ENCODE results near the gene STX10.

Gene STX10

GRCh38 chr19:13099073-13099999 lies 50.8 kb downstream of the STX10 start:
- DNase-seq, result peak; percentile 66 to 93 (median 75)

GRCh38 chr19:13098277-13099072 lies 51.7 kb downstream of the STX10 start:
- DNase-seq, result peak in 3 of 5 donors; percentile 17 to 76 (median 24)

GRCh38 chr19:13097463-13098258 lies 52.5 kb downstream of the STX10 start:
- peak in 1 of 5 donors; percentile 24 for DNase-seq

GRCh38 chr19:13097033-13097462 lies 53.1 kb downstream of the STX10 start:
- DNase-seq, result no peak

- DNase-seq, result no peak
Measured at GRCh38 chr19:13095934-13096927, 53.9 kb downstream of the STX10 start.

GRCh38 chr19:13095393-13095784 lies 54.8 kb downstream of the STX10 start:
- DNase-seq, result peak in 1 of 5 donors; percentile 17

GRCh38 chr19:13094771-13095392 lies 55.3 kb downstream of the STX10 start:
- no peak for DNase-seq

- DNase-seq, result no peak
Measured at GRCh38 chr19:13094106-13094504, 56.1 kb downstream of the STX10 start.

Data from T-helper 1 cell (primary cell).